Pancreas (tissue), 10 donors: ENCODE results near the gene C1QL4. TPM values are rescaled to one million over a fixed set of nuclear protein-coding genes. Genes with fewer than 3 reads are reported as not detected.

ENCODE experiments used
- ATAC-seq, 4 donors: fragments of 200-7000 bp; cut with Tn5 transposase; one replicate each; pipeline versions ENCODE4 v1.8.0 to v1.9.1; 2020; ENCODE audit warnings: mild to moderate bottlenecking in 4 of 4, moderate library complexity in 4 of 4
- DNase-seq, 6 donors: peaks; one replicate each; pipeline ENCODE4 v3.0.0-alpha.2; 2020
- FAIRE-seq: peaks from 2 replicates; lab custom pipeline; 2012; peaks lifted over from hg19 to GRCh38; lab: Jason Lieb, UNC
- H3K27ac ChIP-seq, 4 donors: fragments of 200-600 bp; sonication (generic); 1 replicate in 3 of 4; 2 replicates in 1 of 4; pipeline versions ENCODE4 v1.5.0 to v1.8.0; 2020
- H3K27me3 ChIP-seq, 4 donors: fragments of 200-600 bp; one replicate each; pipeline ENCODE4 v1.8.0; 2021
- H3K36me3 ChIP-seq, 3 donors: fragments of 200-600 bp; sonication (generic) in 1 of 3; one replicate each; pipeline versions ENCODE4 v1.5.0 to v1.8.0; 2020 to 2021
- H3K4me1 ChIP-seq, 3 donors: fragments of 200-600 bp; one replicate each; pipeline ENCODE4 v1.8.0; 2021
- H3K4me3 ChIP-seq, 4 donors: fragments of 200-600 bp; sonication (generic) in 2 of 4; one replicate each; pipeline versions ENCODE4 v1.5.0 to v1.8.0; 2020 to 2021
- H3K9me3 ChIP-seq, 4 donors: fragments of 200-600 bp; one replicate each; pipeline ENCODE4 v1.8.0; 2021
- CTCF ChIP-seq, 4 donors: fragments of 200-600 bp; sonication (generic) in 3 of 4; IDR thresholded peaks; one replicate each; pipeline versions ENCODE4 v1.5.0 to v1.8.0; 2021; ENCODE audit warnings: antibody characterized with exemption in 4 of 4
- WGBS, 2 donors: extraction: QIAGEN DNeasy Blood & Tissue Kit; methylation state at CpG; one replicate each; pipeline ENCODE4 v1.1.7; 2013; 5-methylcytosine and 5-hydroxymethylcytosine counted together
- intact Hi-C, 3 donors: fragments of 100-400 bp; cut with DNase I; formaldehyde crosslinking; loops; one replicate each; pipeline versions ENCODE4 v1.11.1 to v1.14.2; 2022
- polyA plus RNA-seq, 2 donors: library from polyadenylated mRNA; stranded (reverse); fragments of 200-250 nt; gene quantifications; one replicate each; pipeline ENCODE4 v1.2.3, GENCODE V29; 2013
- total RNA-seq, 6 donors: library from RNA; stranded (reverse); fragmentation: NEBNext Ultra II Directional in 4 of 6; extraction: Animal tissue kit (Norgen Biotek cat#: 25700) in 4 of 6; gene quantifications; one replicate each; pipeline versions ENCODE4 v1.2.1 to v1.2.4, GENCODE V29; 2021 to 2023
- donor health status: healthy with polysubstance abuse.
- donor health status: DM: no; HTN: no; CAD: no; lungs with moderate emphysema.
- donor health status: DM: no; HTN: no; CAD: no.
- donor health status: control.
- donor health status: control.
- donor health status: Bipolar disorder and iron deficiency.
- donor health status: DM: yes; HTN: yes; CAD: no.
- donor health status: DM: no; HTN: no; CAD: no.
- donor health status: DM: no; HTN: no; CAD: no.
- donor health status: DM: yes; HTN: yes; CAD: no.

The C1QL4 gene
- total and polyA plus RNA-seq, 8 donors = not detected

DNA sequence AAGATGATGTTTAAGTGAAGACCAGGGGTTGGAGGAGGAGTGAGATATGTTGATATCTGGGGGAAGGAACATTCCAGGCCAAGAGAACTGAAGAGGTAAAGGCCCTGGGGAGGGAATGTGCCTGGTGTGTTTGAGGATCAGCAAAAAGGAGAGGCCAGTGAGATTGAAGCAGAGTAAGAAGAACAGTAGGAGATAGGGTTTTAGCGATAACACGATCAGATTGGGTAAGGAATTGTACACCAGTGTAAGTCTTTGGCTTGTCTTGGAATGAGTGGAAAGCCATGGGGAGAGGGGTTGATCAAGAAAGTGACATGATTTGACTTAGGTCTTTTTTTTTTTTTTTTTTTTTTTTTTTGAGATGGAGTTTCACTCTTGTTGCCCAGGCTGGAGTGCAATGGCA lies 9.1 kb downstream of the C1QL4 start:
- no peak for FAIRE-seq
- no peak overlapping the region for H3K27ac ChIP-seq
- no peak for TF ChIP-seq CTCF (IDR thresholded peaks at IDR 0.05)
- H3K4me1 ChIP-seq = peaks cover 0 to 4% (median 3%) of the 10 kb centered on the region in 3 donors
- 90 to 98% methylated on average over 2 of the region's 2 CpGs for WGBS, 2 donors
- no peak for DNase-seq
- intact Hi-C loops = no loop called here
- no peaks in the 10 kb centered on the region for H3K36me3 ChIP-seq
- H3K4me3 ChIP-seq = no peak overlapping the region
- ATAC-seq = no peak
- H3K27me3 ChIP-seq = no peaks in the 10 kb centered on the region
- no peaks in the 10 kb centered on the region for H3K9me3 ChIP-seq

GRCh38 chr12:49327368-49327767 lies 9.6 kb downstream of the C1QL4 start:
- intact Hi-C loops = no loop called here
- no peak for ATAC-seq
- Histone ChIP-seq H3K4me3 (no peak overlapping the region), H3K27me3 (no peaks in the 10 kb centered on the region), H3K27ac (no peak overlapping the region), H3K36me3 (no peaks in the 10 kb centered on the region), H3K4me1 (peaks cover 0 to 4% (median 3%) of the 10 kb centered on the region in 3 donors), H3K9me3 (no peaks in the 10 kb centered on the region)
- no peak for TF ChIP-seq CTCF (IDR thresholded peaks at IDR 0.05)
- no peak for DNase-seq
- FAIRE-seq = no peak

DNA sequence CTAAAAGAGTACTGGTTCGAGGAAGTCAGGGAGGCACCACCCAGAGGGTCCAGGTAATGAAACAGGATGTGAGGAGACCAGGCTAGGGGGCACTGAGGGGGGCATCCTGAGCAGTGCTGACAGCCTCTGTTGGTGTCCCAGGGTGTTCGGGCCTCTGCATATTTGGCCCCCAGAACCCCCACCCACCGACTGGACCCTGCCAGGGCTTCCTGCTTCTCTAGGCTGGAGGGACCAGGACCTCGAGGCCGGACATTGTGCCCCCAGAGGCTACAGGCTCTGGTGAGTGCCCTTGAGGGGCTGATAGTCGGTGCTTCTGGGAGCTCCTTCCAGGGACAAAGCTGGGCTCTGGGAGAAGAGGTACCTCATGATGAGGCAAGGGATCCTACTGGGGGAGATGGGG lies 11.4 kb downstream of the C1QL4 start:
- TF ChIP-seq CTCF (IDR thresholded peaks at IDR 0.05) = no peak
- no peak overlapping the region for H3K4me3 ChIP-seq
- H3K36me3 ChIP-seq = no peaks in the 10 kb centered on the region
- no peak for ATAC-seq
- 75 to 89% methylated on average over 6 of the region's 6 CpGs for WGBS, 2 donors
- no peaks in the 10 kb centered on the region for H3K4me1 ChIP-seq
- intact Hi-C loops = no loop called here
- no peak for DNase-seq
- no peak for FAIRE-seq
- H3K27ac ChIP-seq = no peak overlapping the region
- H3K9me3 ChIP-seq = no peaks in the 10 kb centered on the region
- no peaks in the 10 kb centered on the region for H3K27me3 ChIP-seq

DNA sequence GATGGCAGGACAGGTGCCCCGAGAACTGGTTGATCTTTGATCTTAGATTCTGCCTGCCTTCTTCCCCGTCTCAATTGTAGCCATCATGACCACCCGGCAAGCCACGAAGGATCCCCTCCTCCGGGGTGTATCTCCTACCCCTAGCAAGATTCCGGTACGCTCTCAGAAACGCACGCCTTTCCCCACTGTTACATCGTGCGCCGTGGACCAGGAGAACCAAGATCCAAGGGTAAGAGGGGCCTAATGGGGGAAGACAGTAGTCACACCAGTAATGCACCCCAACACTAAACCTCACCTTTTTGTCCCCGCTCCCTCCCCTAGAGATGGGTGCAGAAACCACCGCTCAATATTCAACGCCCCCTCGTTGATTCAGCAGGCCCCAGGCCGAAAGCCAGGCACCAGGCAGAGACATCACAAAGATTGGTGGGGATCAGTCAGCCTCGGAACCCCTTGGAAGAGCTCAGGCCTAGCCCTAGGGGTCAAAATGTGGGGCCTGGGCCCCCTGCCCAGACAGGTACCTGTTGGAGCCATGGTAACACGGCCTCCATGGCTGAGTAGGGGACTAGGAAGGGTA lies 13.4 kb downstream of the C1QL4 start:
- intact Hi-C loops = no loop called here
- Histone ChIP-seq H3K27ac (no peak overlapping the region), H3K27me3 (no peaks in the 10 kb centered on the region), H3K4me1 (no peaks in the 10 kb centered on the region), H3K36me3 (no peaks in the 10 kb centered on the region), H3K4me3 (peak overlapping the region in 3 of 4 donors; percentile 3 to 65 (median 65)), H3K9me3 (no peaks in the 10 kb centered on the region)
- WGBS, 2 donors = 9% methylated on average over 19 of the region's 19 CpGs
- TF ChIP-seq CTCF (IDR thresholded peaks at IDR 0.05) = no peak
- no peak for FAIRE-seq
- ATAC-seq = no peak
- DNase-seq = peak in 1 of 6 donors; percentile 21

DNA sequence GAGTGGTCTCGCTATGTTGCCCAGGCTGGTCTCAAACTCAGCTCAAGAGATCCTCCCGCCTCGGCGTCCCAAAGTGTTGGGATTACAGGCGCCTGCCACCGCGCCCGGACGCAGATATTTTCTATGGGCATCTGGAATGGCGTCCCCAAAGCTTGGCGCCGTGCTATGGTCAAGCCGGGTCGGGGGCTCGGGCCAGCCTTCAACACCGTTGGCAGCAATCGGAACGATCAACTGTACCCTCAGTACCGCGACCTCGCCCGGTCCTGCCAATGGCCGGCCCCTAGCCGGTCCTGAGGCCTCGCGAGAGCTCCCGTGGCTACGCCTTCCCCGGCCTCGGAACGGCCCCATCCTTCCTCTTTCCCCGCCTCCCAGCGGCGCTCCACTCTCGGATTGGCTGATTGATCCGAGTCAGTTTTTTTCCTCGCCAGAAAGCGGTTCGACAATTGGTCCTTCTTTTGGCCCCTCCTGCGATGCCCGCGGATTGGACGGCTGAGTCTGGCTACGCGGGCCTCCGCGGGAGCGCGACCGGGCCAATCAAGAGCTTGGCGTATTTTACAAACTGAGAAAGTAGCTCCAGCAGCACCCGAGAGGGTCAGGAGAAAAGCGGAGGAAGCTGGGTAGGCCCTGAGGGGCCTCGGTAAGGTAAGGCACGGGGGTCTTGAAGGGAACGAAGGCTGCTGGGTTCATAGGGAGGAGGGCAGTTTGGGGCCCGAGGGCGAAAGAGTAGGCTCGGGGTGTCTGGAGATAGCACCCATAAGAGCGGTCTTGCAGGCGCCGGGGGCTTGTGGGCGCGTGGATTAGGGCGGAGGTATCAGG lies 14.1 kb downstream of the C1QL4 start, which contains the start of gene TROAP:
Gene TROAP, plus strand, starts transcription at position 548 of the 816 bp plus-strand sequence. CDS start 354 bp downstream, outside the sequence.
- DNase-seq = peak; percentile 97 to 99 (median 98)
- Histone ChIP-seq H3K4me1 (no peaks in the 10 kb centered on the region), H3K9me3 (no peaks in the 10 kb centered on the region), H3K4me3 (peak within 1 kb of the TSS; percentile 44 to 65 (median 56)), H3K36me3 (no peaks in the 10 kb centered on the region), H3K27me3 (no peaks in the 10 kb centered on the region), H3K27ac (peak within 1 kb of the TSS in 1 of 4 donors; percentile 26)
- ATAC-seq = peak; percentile 99 to 100 (median 100)
- WGBS, 2 donors = 0 to 1% methylated on average over 64 to 65 of the region's 65 CpGs
- FAIRE-seq = peak; percentile 96
- intact Hi-C loops = no loop called here
- TF ChIP-seq CTCF (IDR thresholded peaks at IDR 0.05) = no peak
